CD1c-positive myeloid dendritic cell (primary cell): Measurements from ENCODE around the gene FBXW11.
"Not testable (repeated sequence)": the region's sequence is repeated elsewhere in the genome, so short reads cannot be mapped to it uniquely, and the experiment has no call there.

Source experiments
- DNase-seq: peaks from one replicate; pipeline ENCODE4 v3.0.0-alpha.2; 2016; ENCODE audit errors: extremely low spot score

The FBXW11 gene

DNA sequence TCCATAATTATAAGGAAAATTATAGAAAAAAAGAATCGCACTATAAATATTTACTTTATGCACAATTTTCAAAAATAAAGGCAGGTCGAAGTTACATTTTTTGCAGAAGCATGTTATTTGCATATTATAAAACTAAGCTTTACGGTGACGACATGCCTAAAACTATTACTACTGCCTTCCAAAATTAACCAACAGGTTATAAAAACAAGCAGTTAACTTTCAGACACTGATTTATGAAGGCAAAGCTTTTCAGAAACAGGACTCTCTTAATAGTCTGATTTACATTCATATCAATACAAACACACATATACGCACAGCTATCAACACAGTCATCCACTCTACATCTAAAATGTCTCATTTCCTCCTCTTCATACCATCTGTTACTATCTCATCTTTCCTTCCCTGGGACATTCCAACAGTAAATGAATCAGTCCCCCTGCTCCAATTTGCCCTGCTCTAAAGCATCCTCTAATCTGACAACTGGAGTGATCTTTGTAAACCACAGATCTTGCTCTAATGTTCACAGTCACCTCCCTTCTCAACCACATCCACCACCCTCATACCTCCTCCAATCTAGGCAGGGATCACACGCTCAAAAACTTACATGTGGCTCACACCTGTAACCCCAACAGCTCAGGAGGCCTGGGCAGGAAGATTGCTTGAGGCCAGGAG lies 21.6 kb downstream of the FBXW11 start:
- DNase-seq = no peak

DNA sequence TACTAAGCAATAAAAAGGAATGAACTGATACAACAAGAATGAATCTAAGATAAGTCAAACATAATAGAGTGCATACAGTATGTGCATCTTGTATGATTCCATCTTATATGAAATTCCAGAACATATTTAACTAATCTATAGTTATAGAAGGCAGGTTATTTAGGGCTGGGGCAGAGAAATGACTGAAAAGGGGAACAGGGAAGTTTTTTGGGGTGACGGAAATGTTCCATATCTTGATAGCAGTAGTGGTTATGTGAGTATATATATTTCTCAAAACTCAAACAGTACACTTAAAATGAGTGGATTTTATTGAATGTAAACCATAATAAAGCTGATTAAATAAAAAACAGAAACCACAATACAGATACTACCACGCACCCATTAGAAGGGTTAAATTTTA lies 24.6 kb downstream of the FBXW11 start:
- DNase-seq = no peak

DNA sequence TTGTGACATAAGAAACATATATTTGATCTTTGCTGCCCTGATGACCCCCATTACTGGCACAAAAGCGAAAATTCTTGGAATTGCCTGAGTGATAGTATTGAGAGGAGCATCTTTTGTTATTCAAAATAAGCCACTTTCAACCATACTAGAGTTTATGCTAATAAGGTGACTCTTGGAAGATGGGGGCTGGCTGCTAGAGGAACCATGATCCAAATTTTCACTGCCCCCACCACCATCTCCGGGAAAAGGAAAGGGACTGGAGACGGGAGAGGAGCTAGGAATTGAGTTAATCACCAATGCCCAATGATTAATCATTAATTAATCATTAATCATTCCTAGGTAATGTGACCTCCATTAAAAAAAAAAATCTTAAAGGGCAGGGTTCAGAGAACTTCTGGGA lies 25.6 kb downstream of the FBXW11 start:
- DNase-seq = no peak

DNA sequence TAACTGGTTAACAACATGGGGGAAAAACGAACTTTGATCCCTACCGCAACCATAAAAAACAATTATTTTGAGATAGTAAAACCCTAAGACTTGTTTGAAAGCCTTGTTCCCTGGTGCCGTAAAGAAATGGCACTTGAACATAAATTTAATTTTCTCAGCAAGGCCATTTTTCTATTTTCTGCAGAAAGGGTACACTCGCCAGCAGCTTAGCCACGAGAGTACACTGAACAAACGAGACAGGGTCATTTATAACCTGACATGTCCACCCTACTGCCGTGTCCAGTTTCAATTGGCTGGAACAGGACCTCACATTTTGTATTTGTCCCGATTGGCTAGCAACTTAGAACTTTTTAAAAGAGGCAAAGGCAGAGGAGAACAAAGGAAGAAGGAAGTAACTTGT lies 26.8 kb downstream of the FBXW11 start:
- no peak for DNase-seq

DNA sequence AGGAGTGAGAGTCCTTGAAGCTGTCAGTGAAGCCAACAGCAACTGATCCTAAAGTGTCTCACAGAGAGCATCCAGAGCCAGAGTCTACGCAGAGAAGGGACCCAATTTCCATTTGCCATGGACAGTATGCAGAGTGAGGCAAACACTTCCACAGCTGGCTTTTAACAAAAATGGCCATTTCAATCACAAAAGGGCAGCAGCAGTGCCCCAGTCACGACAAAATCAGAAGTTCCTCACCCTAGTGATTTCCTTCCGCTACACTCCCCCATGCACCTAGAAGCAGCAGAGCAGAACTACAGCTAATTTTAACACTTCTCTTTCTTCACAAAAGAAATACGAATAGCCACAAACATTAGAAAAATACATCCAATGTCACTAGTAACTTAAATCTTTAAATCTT lies 27.9 kb downstream of the FBXW11 start:
- DNase-seq = no peak

DNA sequence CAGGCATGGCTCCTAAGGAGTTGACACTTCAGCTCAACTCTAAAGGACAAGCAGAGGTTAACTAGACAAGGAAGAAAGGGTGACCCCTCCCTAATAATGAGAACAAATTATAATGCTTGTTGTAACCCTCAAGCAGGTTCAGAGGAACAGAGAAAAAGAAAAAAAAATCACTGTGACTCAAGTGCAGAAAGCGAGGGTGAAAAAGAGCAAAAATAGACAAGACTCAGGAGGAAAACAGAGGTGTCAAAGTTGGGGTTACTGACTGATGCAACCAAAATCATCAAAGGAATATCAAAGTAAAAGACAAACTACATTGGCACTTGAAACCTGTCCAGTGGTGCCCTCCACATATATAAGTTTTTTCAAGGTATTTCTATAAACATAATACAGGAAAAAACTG lies 28.4 kb downstream of the FBXW11 start:
- DNase-seq = no peak

DNA sequence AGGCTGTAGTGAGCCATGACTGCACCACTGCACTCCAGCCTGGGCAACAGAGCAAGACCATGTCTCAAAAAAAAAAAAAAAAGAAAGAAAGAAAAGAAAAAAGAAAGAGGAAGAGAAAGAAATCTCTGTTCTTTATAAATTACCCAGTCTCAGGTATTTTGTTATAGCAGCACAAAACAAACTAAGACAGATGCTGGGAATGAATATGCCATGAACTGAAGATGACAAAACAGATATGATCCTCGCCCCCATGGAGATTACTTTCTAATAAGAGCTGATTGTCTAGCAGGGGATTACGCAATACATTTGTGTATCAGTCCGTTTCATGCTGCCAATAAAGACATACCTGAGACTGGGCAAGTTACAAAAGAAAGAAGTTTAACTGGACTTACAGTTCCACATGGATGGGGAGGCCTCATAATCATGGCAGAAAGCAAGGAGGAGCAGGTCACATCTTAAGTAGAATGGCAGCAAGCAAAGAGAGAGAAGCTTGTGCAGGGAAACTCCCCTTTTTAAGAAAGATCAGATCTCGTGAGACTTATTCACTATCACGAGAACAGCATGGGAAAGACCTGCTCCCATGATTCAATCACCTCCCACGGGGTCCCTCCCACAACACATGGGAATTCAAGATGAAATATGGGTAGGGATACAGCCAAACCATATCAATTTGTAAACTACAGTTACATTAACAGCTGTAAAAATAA lies 29.0 kb downstream of the FBXW11 start:
- not testable (repeated sequence) for DNase-seq

DNA sequence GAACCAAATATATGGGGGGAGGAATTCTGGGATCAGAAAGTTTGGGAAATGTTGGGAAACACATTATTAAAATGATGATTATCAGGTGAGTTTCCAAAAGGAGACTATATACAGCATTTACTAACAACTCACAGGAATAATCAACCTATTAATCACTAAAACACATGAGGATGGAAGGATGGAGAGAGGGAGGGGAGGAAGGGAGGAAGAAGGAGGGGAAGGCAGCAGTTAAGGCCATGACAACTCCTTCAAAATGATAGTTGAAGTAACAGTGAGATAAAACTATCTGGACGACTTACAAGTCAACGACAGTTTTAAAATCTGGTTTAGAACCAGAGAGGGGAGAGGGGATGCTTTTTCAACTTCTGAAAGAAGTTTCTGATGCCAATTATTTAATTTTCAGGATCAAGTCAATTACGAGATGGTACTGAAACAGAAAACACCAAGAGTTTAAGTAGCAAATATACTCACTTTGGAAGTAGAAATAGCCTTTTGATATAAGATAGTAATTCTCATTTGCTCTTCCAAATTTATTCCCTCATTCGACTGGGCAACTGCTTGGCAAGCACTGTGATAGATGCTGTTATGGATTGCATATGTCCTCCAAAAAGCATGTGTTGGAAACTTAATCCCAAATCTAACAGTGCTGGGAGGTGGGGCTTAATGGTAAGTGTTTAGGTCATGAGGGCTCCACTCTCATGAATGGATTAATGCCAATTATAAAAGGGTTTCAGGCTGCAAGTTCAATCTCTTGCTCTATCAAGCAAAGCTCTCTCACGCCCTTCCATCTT lies 30.4 kb downstream of the FBXW11 start:
- no peak for DNase-seq

DNA sequence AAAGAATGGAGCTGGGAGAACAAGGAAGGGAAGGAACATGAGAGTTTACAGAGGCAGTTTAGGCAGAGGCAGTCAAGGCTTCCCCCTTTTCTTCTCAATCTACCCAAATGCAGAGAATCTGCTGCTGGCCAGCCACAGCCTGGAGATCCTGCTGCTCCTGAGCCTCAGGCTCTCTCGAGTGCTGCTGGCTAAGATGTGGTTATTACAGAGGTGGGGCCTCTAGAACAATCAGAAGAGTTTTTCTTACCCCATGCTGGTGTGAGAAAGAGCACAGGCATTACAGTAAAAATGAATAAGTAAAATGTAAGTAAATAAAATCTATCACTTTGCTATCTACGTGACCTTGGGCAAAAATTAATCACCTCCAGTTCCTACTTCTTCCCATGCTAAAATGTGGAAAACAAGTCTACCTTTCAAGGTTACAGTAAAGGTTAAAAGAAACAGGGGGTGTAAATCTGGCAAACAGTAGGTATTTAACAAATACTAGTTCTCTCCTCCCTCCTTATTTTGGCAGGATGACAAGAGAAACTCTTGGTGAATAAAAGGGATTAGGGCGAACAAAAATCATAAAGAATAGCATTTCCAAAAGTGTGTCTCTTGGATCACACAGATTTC lies 31.1 kb downstream of the FBXW11 start:
- no peak for DNase-seq

DNA sequence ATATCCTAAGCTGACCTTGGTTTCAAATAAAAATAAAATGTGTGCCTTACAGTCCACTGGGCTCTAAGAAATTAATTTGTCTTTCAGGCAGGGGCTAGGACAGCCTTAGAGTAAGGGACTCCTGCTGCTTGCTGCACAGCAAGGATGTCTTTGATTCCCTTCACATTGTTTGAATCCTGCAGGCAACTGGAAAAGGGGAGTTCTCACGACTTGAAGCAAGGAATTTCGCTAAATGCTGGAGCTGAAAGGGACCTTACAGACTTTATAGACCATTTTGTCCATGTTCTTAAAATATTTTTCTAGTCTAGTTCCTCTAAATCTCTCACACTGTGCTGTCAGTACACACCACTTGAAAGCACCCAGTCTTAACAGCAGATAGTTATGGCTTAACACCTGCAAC lies 35.6 kb downstream of the FBXW11 start:
- DNase-seq = no peak

DNA sequence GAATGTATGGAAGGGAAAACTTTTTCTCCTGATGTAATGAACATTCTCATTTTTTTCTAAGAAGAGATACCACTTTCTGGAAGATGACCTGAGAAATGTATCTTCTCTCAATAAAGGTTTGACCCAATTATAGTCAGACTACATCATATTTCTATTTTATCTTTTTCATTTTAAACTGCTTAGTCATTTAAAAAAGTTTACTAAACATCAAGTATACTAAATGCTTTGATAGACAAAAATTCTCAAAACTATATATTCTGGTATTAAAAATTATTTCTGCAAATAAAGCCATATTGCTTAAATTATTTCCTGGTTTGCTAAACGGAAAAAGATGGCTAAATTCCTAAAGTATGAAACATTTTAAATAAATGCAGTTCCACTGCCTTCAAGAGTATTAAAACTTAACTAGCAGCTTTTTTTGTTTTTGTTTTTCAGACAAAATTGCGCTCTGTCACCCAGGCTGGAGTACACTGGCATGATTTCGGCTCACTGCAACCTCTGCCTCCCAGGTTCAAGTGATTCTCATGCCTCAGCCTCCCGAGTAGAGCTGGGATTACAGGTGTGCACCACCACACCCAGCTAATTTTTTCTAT lies 37.1 kb downstream of the FBXW11 start:
- no peak for DNase-seq

DNA sequence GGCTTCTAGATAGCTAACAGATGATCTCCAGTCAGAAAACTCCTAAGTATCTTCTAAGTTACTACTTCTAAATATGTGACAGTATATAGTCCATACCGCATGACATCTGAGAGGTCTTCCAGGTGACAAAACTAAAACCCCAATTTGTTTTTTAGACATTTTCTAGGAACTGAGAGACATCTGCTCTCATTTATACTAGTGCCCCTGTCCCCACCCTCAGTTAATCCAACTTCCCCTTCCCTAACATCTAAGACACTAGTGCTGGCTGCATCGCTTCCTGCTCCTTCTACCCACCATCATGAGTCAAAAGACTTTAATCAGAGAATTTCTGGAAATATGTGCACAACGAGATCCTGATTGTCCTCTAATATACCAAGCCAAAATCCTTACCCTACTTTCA lies 37.9 kb downstream of the FBXW11 start:
- peak; percentile 69 for DNase-seq

DNA sequence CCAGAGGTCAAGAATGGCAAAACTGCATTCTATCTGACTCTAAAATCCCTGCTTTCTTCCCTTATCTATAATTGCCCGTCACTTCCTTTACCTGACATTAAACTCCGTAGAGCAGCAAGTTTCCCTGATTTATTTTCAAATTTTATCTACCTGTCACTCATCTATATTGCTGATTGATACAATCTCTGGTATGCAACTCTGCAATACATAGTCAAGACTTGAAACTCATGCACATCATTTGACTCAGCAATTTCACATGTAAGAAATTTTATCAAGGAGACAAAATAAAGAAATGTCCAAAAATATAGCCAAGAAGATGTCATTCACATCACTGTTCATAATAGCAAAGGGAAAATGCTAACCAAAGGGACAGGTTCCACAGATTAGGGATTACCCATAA lies 39.5 kb downstream of the FBXW11 start:
- DNase-seq = no peak

DNA sequence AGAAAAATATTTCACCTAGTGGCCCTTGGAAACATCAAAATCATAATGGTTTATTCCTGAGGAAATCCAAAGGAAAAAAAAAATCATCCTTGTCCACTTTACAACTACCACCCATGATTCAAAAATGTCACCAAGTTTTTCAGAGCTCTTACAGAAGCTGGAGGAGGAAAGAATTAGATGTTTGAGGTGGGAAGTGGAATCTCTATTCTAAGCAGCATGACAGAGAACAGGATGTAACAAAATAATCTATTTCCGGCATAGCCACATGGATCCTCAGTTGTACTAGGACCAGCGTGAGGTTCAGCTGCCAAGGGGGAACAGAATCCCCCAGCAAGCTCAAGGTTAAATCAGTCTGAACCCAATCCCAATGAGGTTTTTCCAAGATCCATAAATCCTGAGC lies 40.2 kb downstream of the FBXW11 start:
- no peak for DNase-seq

DNA sequence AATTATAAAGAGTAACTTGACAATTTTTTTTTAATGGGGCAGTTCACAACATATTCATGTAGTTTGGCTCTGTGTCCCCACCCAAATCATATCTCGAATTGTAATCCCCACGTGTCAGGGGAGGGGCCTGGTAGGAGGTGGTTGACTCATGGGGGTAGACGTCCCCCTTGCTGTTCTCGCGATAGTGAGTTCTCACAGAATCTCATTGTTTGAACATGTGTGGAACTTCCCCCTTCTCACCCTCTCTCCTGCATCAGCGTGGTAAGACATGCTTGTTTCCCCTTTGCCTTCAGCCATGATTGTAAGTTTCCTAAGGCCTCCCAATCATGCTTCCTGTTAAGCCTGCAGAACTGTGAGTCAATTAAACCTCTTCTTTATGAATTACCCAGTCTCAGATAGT lies 40.7 kb downstream of the FBXW11 start:
- DNase-seq = peak; percentile 55

DNA sequence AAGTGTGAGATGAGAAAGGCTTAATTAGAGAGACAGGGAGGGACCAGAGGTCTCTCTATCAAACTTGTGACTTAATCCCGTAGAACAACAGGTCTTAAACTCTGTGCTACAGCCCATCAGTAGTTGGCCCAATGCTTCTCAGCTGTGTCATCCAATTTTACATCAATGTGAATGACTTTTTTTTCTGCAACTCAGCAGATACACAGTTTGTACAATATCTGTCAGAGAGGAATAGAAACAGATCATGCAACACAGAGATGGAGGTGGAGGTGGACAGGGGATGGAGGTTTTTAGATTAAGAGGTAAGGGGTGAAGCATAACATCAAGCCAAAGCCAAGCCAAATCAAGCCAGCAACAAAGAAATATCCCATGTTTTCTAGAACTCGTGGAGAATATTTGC lies 43.0 kb downstream of the FBXW11 start:
- no peak for DNase-seq

DNA sequence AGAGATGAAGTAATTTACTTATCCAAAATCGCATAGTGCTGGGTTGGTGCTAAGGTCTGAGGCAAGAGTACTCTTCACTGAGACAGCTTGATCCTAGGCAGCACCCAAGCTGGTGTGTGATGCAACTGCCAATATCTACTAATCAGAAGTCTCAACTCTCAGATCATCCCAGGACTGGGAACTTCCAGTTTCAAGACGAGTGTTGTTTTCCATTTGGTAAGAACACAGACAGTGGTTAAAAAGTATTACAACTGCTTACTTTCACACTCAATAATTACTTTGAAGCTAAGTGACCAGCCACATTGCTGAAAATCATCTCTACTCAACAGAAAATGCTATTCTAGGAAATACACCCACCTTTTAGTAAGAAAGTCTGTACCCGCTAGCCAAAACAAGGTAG lies 45.3 kb downstream of the FBXW11 start:
- DNase-seq = peak; percentile 70

DNA sequence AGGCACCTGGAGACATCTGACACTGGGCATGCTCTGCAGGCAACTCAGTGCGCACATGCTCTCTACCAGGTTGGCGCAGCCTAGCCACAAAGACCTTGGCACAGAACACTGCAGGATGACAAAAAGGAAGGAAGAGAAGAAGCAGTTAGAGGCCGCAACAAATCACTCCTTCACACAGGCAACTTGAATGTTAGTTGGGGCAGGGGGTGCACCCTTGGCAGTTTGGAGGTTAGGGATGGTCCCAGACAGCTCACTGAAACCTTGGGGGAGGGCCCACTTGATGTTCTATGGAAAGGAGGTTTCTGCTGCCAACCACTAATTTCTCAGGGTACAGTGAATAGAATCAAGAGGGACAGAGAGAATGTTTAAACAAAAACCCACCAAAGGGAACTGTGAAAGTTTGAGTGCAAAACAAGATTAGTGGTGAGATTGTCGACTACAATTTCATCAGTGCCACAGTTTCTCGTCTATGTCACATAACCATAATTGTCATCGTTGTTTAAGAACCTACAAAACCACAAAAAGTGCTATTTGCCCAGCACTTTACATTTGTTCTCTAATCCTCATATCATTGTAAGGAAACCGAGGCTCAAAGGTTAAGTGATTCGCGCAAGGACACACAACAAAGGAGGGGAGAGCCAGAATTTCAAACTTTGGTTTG lies 48.7 kb downstream of the FBXW11 start:
- DNase-seq = no peak

DNA sequence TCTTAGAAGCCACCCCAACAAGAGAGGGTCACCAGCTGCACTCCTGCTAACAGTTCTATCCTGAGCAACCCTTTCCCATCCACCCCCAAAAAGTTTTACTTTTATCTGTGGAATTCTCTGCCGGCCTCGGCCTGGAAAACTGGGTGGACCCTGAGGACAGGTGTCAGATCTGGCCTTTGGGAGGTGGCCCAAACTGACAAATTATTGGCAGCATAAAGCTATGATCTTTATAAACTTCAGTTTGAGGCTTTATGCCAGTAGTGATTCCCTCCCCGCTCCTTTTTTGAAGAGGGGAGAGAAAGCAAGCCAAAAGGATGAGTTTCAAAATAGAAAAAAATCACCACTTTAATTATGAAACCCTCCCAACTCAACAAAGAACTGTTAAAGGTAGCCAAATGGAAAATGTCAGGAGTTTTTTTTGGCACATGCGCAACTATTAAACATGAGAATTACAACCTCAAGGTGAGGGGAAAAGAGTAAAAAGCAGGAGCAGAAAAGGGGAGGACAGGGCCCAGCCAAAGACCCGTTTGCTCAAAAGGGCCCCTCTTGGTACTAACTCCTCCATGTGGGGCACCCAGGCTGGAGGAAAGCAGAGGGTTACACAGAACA lies 49.4 kb downstream of the FBXW11 start:
- no peak for DNase-seq

DNA sequence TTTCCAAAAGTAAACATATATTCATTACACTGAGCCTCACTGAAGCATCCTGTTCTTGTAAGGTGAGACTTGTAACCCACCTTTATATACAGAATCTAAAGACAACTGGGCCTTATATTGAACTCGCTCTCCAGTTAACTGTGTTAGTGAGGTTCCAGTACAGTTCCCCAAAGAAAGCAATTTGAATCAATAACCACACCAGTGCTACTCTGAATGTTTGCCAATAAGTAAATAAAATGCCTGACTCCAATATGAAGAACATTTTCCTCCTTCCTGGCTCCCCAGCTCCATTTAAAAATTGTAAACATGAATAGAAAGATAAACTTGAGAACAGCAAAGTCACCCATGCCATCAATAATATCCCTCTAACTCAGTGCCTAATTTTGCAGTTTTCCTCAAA lies 50.1 kb downstream of the FBXW11 start:
- no peak for DNase-seq

DNA sequence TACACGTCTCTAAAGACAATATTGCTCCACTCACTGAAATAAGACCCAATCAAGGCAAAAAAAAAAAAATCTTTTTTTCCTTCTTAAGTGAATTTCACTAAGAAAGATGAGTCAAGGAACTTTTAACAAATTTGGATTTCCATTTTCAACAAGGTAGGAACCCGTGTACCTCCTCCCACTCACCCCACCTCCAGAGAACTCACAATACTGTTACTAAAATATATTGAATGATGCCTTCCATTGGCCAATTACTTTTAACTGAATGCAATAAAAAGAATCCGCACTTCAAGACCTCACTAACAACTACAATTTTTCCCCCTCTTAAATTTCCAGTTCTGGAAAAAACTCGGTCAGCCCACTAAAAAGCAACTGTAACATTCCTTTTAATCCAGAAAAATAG lies 50.7 kb downstream of the FBXW11 start:
- no peak for DNase-seq
